Suprapubic skin (tissue), 4 donors: ENCODE data around the gene CLDN2.

Experiments
- CTCF ChIP-seq, 2 donors: fragments of 200-600 bp in 1 of 2; fragments of 450-650 bp in 1 of 2; sonication (generic) in 1 of 2; IDR thresholded peaks; one replicate each; pipeline ENCODE4 v1.5.1; 2016 to 2019; ENCODE audit warnings: antibody characterized with exemption in 2 of 2, mild to moderate bottlenecking in 1 of 2, moderate library complexity in 1 of 2
- EP300 ChIP-seq: sonication (generic); formaldehyde crosslinking; IDR thresholded peaks from one replicate; pipeline ENCODE4 v1.6.1; 2017; ENCODE audit warnings: antibody characterized with exemption
- POLR2A ChIP-seq, 2 donors: fragments of 450-650 bp; IDR thresholded peaks; one replicate each; pipeline ENCODE4 v1.6.1; 2017; ENCODE audit warnings: antibody characterized with exemption in 2 of 2, mild to moderate bottlenecking in 2 of 2, moderate library complexity in 2 of 2
- POLR2AphosphoS5 ChIP-seq, 3 donors: sonication (generic); formaldehyde crosslinking; IDR thresholded peaks; one replicate each; pipeline ENCODE4 v1.6.1; 2017; ENCODE audit warnings: antibody characterized with exemption in 3 of 3

GRCh38 chrX:106902684-106903083, 17.5 kb upstream of the CLDN2 start:
- no peak for TF ChIP-seq CTCF (IDR thresholded peaks at IDR 0.05)
- no peak for TF ChIP-seq POLR2A (IDR thresholded peaks at IDR 0.05)
- TF ChIP-seq EP300, result no peak
- TF ChIP-seq POLR2AphosphoS5 (IDR thresholded peaks at IDR 0.05), result no peak
